PC-3 (cell line): ENCODE measurements around the gene PLCZ1.

Source experiments
- EZH2 ChIP-seq: fragments of 300-600 bp; sonication (generic); IDR thresholded peaks from one replicate; pipeline ENCODE4 v1.6.1; 2017; ENCODE audit warnings: antibody characterized with exemption, mild to moderate bottlenecking, low read length; ENCODE audit not compliant: unreplicated experiment
- EZH2phosphoT487 ChIP-seq: fragments of 300-600 bp; sonication (generic); IDR thresholded peaks from 2 replicates; pipeline ENCODE4 v1.6.1; 2018; ENCODE audit warnings: mild to moderate bottlenecking, antibody characterized with exemption, low read length, borderline replicate concordance
- TF ChIP-seq, protein P1 (sequence below): fragments of 300-600 bp; sonication (generic); conservative IDR thresholded peaks from 2 replicates; pipeline ENCODE4 v1.5.1; 2017; ENCODE audit warnings: antibody characterized with exemption, low read depth, mild to moderate bottlenecking, low read length

- TF ChIP-seq, protein P1, sequence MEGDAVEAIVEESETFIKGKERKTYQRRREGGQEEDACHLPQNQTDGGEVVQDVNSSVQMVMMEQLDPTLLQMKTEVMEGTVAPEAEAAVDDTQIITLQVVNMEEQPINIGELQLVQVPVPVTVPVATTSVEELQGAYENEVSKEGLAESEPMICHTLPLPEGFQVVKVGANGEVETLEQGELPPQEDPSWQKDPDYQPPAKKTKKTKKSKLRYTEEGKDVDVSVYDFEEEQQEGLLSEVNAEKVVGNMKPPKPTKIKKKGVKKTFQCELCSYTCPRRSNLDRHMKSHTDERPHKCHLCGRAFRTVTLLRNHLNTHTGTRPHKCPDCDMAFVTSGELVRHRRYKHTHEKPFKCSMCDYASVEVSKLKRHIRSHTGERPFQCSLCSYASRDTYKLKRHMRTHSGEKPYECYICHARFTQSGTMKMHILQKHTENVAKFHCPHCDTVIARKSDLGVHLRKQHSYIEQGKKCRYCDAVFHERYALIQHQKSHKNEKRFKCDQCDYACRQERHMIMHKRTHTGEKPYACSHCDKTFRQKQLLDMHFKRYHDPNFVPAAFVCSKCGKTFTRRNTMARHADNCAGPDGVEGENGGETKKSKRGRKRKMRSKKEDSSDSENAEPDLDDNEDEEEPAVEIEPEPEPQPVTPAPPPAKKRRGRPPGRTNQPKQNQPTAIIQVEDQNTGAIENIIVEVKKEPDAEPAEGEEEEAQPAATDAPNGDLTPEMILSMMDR = no peak
- TF ChIP-seq EZH2 = no peak
- no peak for TF ChIP-seq EZH2phosphoT487
These were observed 97.4 kb downstream of the PLCZ1 start for GRCh38 chr12:18640321-18640955.
